ENCODE data around the gene DHCR7. TPM values are rescaled to one million over a fixed set of nuclear protein-coding genes. Genes with fewer than 3 reads are reported as not detected.

The DHCR7 gene
- total and polyA plus RNA-seq, 2 donors (not counting 1 experiment from before 2014, with no cell fraction given): 6.9 to 15.3 TPM

DNA sequence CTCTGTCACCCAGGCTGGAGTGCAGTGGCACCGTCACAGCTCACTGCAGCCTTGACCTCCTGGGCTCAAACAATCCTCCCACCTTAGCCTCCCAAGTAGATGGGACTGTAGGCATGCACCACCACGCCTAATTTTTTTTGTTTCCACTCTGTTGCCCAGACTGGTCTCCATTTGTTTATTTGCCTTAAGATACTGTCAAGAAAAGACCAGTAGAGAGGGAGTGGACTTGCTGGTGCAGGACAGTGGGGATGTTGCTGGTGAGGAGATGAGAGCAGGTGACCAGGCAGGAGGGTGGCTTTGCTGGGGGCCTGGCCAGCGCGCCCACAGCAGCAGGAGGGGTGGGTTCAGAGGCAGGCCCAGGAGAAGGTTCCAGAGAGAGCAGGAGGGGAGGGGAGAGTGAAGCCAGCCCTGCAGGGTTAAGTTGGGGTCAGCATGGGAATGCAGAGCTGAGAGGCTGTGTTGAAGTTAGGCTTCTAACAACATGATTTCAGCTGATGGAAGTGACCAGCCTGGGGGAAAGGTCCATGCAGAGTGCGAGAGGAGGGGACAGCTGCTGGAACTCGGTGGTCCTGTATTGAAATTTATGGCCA, 40.6 kb upstream of the DHCR7 start:
- Mint-ChIP-seq H3K4me3 (no peak overlapping the region), H3K27me3 (no peaks in the 10 kb centered on the region), H3K27ac (no peak overlapping the region), H3K9me3 (ENCODE audit: insufficient read depth) (no peaks in the 10 kb centered on the region), H3K4me1 (no peaks in the 10 kb centered on the region)
- Histone ChIP-seq H3K4me2 (replicated peaks; ENCODE audit: low read depth, low read length, poor library complexity, severe bottlenecking) (no peak overlapping the region), H3K4me1 (ENCODE audit: control insufficient read depth in 2 of 2, insufficient read depth in 2 of 2, low read length in 2 of 2) (no peaks in the 10 kb centered on the region), H3K79me2 (ENCODE audit: control insufficient read depth, insufficient read depth, low read length) (no peaks in the 10 kb centered on the region), H3K9ac (ENCODE audit: low read length) (no peak overlapping the region), H3K9me3 (ENCODE audit: control extremely low read depth in 1 of 3, control insufficient read depth in 2 of 3, insufficient read depth in 1 of 3, low read length in 2 of 3) (no peaks in the 10 kb centered on the region), H3K36me3 (replicated peaks in 1 of 2; ENCODE audit: control extremely low read depth in 1 of 2, control insufficient read depth in 1 of 2, extremely low read depth in 1 of 2, insufficient read depth in 2 of 2, low read length in 1 of 2) (peaks cover under 1 to 65% of the 10 kb centered on the region in 2 experiments), H2AFZ (ENCODE audit: insufficient read depth, low read depth, low read length, poor library complexity, severe bottlenecking) (no peak overlapping the region), H3K4me3 (ENCODE audit: control extremely low read depth in 1 of 5, extremely low read depth in 1 of 5, insufficient read depth in 1 of 5, low read depth in 2 of 5, low read length in 4 of 5) (no peak overlapping the region), H4K20me1 (ENCODE audit: control insufficient read depth, insufficient read depth, low read length, poor library complexity, severe bottlenecking) (no peaks in the 10 kb centered on the region), H3K27ac (ENCODE audit: low read length in 2 of 2) (no peak overlapping the region), H3K27me3 (replicated peaks in 1 of 4; ENCODE audit: control extremely low read depth in 1 of 4, control insufficient read depth in 3 of 4, insufficient read depth in 4 of 4, low read length in 3 of 4) (no peaks in the 10 kb centered on the region)
- ATAC-seq (ENCODE audit: low read depth) (no peak), DNase-seq (no peak)
- WGBS (ENCODE audit: insufficient coverage): 93% methylated on average over 6 of the region's 6 CpGs
- intact Hi-C loops (cut with micrococcal nuclease): no loop called here
- ChIA-PET POLR2A (no interaction called here), CTCF (no interaction called here)
- TF ChIP-seq EZH2 (IDR thresholded peaks at IDR 0.05; ENCODE audit: borderline replicate concordance, insufficient read depth, low read depth, low read length, poor library complexity, severe bottlenecking): no peak
- TF ChIP-seq, protein P1, sequence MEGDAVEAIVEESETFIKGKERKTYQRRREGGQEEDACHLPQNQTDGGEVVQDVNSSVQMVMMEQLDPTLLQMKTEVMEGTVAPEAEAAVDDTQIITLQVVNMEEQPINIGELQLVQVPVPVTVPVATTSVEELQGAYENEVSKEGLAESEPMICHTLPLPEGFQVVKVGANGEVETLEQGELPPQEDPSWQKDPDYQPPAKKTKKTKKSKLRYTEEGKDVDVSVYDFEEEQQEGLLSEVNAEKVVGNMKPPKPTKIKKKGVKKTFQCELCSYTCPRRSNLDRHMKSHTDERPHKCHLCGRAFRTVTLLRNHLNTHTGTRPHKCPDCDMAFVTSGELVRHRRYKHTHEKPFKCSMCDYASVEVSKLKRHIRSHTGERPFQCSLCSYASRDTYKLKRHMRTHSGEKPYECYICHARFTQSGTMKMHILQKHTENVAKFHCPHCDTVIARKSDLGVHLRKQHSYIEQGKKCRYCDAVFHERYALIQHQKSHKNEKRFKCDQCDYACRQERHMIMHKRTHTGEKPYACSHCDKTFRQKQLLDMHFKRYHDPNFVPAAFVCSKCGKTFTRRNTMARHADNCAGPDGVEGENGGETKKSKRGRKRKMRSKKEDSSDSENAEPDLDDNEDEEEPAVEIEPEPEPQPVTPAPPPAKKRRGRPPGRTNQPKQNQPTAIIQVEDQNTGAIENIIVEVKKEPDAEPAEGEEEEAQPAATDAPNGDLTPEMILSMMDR (IDR thresholded peaks at IDR 0.05): no peak

DNA sequence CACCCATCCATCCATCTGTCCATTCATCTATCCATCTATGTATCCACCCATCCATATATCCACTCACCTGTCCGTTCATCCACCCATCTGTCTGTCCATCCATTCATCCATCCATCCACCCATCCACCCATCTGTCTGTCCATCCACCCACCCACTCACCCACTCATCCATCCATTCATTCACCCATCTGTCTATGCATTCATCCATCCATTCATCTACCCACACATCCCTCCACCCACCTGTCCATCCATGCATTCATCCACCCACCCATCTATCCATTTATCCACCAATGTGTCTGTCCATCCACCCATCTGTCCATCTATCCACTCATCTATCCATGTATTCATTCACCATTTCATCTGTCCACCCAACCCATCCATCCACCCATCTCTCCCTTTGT, 38.1 kb upstream of the DHCR7 start:
- Histone ChIP-seq H3K27me3 (replicated peaks in 1 of 4; ENCODE audit: control extremely low read depth in 1 of 4, control insufficient read depth in 3 of 4, insufficient read depth in 4 of 4, low read length in 3 of 4) (no peaks in the 10 kb centered on the region), H3K4me1 (ENCODE audit: control insufficient read depth in 2 of 2, insufficient read depth in 2 of 2, low read length in 2 of 2) (no peaks in the 10 kb centered on the region), H3K9ac (ENCODE audit: low read length) (no peak overlapping the region), H4K20me1 (ENCODE audit: control insufficient read depth, insufficient read depth, low read length, poor library complexity, severe bottlenecking) (no peaks in the 10 kb centered on the region), H3K36me3 (replicated peaks in 1 of 2; ENCODE audit: control extremely low read depth in 1 of 2, control insufficient read depth in 1 of 2, extremely low read depth in 1 of 2, insufficient read depth in 2 of 2, low read length in 1 of 2) (peaks cover 1 to 73% of the 10 kb centered on the region in 2 experiments), H3K27ac (ENCODE audit: low read length in 2 of 2) (no peak overlapping the region), H3K79me2 (ENCODE audit: control insufficient read depth, insufficient read depth, low read length) (no peaks in the 10 kb centered on the region), H2AFZ (ENCODE audit: insufficient read depth, low read depth, low read length, poor library complexity, severe bottlenecking) (no peak overlapping the region), H3K9me3 (ENCODE audit: control extremely low read depth in 1 of 3, control insufficient read depth in 2 of 3, insufficient read depth in 1 of 3, low read length in 2 of 3) (no peaks in the 10 kb centered on the region), H3K4me3 (ENCODE audit: control extremely low read depth in 1 of 5, extremely low read depth in 1 of 5, insufficient read depth in 1 of 5, low read depth in 2 of 5, low read length in 4 of 5) (no peak overlapping the region), H3K4me2 (replicated peaks; ENCODE audit: low read depth, low read length, poor library complexity, severe bottlenecking) (no peak overlapping the region)
- Mint-ChIP-seq H3K4me3 (no peak overlapping the region), H3K4me1 (no peaks in the 10 kb centered on the region), H3K27me3 (no peaks in the 10 kb centered on the region), H3K9me3 (ENCODE audit: insufficient read depth) (no peaks in the 10 kb centered on the region), H3K27ac (no peak overlapping the region)
- TF ChIP-seq, protein P1 (IDR thresholded peaks at IDR 0.05): no peak
- no peak for TF ChIP-seq EZH2 (IDR thresholded peaks at IDR 0.05; ENCODE audit: borderline replicate concordance, insufficient read depth, low read depth, low read length, poor library complexity, severe bottlenecking)
- CTCF ChIA-PET: no interaction called here
- 100% methylated on average over 1 of the region's 1 CpG for WGBS (ENCODE audit: insufficient coverage)
- ATAC-seq (ENCODE audit: low read depth) (no peak), DNase-seq (no peak)
- intact Hi-C loops (cut with micrococcal nuclease): no loop called here
- POLR2A ChIA-PET: no interaction called here
